Measurements from ENCODE around the gene KCMF1.

Gene KCMF1

DNA sequence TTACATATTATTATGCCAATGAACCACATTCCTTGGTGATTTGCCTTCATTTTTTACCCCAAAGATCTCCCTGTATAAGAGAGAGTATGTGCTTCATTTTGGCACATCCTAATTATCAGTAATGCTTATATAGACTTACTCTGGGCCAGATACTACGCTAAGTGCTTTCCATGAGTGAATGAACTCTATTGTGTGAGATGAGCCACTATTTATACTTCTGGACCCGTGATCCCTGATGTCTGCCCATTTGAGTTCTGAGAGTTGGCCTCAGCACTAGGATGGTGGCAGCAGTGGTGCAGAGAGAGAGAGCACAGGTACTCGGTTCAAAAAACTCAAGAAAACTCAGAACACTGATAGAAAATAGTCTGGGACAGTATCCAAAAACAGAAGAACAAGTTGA is 17.4 kb upstream of the KCMF1 start:
- intact Hi-C loops (cut with DNase I): no loop called here
- DNase-seq: no peak

DNA sequence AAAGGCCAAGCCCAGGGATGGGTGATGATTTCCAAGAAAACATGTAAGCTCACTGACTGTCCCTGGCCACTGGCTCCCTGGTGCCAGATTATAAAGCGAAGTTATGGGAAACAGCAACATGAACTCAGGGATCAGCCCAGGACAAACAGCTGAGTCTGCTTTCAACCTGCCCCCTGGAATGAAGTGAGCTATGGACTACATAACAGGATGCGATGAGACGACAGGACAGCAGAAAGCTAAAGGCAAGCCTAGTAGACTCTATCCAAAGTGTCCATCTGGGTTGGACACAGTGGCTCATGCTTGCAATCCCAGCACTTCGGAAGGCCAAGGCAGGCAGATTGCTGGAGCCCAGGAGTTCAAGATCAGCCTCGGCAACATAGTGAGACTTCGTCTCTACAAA is 16.6 kb upstream of the KCMF1 start:
- DNase-seq: no peak
- intact Hi-C loops (cut with DNase I): no loop called here

DNA sequence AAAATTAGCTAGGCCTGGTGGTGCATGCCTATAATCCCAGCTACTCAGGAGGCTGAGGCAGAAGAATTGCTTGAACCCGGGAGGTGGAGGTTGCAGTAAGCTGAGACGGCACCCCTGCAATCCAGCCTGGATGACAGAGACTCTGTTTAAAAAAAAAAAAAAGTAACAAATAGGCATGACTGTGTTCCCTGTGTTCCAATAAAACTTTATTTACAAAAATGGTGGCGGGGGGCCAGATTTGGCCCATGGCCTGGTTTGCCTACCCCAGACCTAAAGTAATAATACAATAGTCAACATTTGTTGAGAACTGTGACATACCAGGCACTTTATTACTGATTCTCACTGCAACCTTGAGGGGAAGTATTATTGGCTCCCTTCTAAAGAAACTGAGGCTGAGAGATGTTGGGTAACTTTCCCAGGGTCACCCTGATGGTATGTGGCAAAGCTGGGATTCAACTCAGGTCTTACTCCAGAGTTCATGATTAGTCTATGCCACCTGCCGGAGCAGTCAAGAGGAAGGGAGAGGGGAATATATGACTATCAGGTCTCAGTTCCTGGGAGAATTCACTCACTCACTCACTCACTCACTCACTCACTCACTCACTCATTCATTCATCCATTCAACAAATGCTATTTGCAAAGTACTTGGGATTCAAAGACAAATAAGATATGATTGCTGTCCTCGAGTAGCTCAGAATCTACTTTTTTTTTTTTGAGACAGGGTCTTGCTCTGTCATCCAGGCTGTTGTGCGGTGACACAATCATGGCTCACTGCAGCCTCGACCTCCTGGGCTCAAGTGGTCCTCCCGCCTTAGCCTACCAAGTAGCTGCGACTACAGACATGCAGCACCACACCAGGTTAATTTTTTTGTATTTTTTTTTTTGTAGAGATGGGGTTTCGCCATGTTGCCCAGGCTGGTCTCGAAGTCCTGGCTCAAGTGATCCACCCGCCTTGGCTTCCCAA is 14.3 kb upstream of the KCMF1 start:
- DNase-seq: no peak
- intact Hi-C loops (cut with DNase I): no loop called here

DNA sequence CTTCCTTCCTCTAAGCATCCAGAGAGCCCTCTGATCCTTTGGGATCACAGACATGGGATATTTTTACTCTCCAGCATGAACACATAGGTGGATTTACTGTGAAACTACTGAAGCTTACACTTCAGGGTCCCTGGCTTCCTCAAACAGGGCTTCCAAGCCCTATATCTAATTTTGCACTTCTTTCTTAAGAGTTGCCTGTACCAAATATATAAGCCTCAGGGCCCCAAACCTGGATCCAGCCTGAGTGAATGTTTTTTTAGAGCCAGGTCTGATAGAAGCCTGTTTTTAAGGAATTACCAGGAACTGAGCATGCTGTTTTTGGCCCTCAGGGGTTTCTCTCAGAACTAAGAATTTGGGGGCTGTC is 13.2 kb upstream of the KCMF1 start:
- intact Hi-C loops (cut with DNase I): no loop called here
- no peak for DNase-seq

DNA sequence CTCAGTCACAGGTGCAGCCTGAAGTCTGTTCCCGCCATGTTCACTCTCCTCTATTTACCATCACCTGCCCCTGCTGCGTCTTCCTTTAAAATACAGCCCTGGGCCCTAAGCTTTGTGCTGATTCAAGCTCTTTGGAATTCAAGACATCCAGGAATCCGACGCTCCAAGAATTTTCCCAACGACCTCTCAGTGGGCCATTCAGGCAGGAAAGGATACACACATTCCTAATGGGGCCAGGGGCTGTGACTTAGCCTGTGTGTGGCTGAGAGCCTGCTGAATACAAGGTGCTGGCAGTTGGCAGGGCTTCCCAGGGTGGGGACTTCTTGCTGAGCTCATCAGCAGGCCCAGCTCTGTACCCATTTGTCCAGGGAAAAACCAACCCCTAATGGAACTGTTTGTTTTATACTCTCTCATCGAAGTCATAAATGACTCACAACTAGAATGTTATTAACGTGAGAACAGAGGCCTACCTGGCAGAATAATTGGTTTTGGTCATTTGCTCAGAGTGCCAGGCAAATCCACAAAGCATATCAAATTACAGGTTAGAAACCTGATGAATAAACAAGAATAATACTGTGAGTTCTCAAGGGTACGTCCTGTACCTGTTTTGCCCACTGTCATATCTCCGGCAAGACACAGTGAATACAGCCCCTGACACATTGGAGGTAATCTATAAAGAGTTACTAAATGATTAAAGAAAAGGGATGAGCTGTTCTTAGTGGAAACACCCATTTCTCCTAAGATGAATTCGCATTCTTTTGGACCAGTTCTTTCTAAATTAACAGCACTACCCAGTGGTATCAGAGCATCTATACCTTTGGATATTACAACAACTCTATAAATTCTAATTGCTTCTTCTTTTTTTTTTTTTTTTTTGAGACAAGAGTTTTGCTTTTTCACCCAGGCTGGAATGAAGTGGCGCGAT is 12.6 kb upstream of the KCMF1 start:
- intact Hi-C loops (cut with DNase I): no loop called here
- DNase-seq: no peak

DNA sequence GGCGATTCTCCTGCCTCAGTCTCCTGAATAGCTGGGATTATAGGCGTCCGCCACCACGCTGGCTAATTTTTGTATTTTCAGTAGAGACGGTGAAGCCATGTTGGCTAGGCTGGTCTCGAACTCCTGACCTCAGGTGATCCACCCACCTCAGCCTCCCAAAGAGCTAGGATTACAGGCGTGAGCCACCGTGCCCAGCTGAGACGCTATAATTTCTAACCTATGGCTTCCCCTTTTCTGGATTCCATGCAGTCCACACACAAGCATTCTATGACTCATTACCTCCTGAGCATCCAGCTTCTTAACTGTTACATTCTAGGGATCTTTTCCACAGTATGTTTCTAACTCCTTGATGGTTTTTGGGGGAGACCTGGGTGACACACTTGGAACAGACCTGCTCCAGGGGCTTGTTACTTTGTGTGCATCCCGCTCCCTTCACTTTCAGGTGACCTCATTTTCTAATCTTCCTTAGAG is 11.8 kb upstream of the KCMF1 start:
- no peak for DNase-seq
- intact Hi-C loops (cut with DNase I): no loop called here

DNA sequence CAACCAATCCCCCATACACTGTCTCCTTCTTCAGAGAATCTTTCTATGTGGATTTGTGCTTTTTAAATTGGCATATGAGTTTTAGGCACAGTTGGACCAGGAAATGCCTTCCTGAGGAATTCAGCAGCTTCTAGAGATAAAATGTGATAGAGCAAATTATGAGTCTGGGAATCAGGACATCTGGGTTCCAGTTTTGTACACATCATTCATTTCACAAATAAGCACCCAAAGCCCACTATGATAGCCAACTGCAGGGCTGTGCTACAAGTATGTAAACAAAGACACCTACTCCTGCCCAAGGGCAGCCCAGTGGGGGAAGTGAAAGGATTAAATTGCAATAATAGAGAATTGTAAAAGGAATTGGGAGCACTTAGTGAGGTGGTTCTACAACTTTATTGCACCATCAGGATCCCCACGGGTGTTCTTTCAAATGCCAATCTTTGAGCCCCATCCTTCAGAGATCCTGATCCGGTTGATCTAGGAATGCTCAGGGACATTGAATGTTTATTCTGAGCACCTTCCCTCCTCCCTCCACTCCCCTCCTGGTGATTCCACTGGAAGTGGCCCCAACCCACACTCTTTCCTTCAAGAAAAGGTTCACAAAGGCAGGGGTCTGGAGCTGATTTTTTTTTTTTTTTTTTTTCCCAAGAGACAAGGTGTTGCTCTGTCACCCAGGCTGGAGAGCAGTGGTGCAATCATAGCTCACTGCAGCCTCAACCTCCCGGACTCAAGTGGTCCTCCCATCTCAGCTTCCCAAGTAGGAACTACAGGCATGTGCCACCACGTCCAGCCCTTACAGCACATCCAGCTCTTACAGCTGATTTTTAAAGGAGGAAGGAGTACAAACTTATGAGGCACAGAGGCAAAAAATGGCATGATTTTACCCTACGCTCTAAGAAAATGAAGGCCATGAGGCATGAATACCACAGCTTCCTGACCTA is 11.1 kb upstream of the KCMF1 start:
- intact Hi-C loops (cut with DNase I): no loop called here
- no peak for DNase-seq

DNA sequence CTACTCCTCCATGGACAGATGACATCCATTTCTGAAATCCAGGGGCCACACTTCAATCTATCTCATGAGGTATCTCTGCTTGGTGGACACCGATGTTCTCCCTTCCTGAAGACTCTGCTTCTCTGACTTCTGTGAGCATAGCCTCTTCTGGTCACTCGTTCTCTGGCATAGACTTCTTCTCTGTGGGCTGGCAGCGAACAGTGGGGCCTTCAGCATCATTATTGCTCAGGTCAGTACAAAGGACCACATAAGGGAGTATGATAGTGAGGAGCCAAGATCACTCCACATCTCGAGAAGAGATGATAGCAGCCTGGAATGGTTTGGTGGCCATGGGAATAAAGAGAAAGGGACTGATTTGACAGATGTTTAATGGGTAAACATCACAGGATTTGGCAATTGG is 8.0 kb upstream of the KCMF1 start:
- intact Hi-C loops (cut with DNase I): no loop called here
- DNase-seq: no peak

DNA sequence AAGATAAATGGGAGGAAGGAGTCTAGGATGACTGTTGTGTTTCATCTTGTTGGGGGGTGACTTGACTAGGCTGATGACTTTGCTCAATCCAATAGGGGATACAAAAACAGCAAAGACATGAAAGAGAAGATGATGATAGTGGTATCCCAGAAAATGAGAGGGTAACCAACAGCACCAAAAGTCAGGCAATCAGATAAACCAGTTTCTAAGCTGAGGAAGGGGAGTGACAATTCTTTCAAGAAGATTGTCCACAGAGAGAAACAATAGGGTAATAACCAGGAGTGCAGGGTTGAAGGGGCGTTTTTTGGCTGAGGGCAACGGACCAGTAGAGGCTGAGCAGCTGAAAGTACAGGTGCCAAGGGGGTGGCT is 7.7 kb upstream of the KCMF1 start:
- intact Hi-C loops (cut with DNase I): no loop called here
- DNase-seq: no peak

DNA sequence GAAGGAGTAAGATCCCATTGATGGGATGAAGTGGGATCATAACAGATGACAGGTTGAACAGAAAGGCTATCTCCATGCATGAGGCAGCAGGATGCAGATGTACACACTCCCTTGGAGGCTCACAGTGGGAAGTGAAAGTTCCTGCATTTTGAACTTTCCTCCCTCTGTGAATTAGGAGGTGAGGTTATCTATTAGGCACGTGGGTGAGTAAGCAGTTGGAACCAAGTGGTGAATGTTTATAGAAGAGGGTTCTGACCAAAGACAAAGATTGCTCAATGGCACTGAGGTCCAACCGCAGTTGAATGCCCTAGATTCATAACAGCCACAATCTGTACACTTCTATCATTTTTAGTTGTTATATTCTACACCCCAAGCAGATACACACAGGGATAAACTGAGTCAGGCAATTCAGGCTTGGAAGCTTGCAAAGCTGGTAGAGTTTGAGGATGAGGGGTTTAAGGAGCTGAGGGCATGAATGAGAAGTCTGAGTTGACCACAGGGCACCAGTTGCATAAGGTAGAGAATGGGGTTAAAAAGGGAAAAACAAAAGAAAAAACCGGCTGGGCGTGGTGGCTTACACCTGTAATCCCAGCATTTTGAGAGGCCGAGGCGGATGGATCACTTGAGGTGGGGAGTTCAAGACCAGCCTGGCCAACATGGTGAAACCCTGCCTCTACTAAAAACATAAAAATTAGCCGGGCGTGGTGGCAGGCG is 7.1 kb upstream of the KCMF1 start:
- intact Hi-C loops (cut with DNase I): no loop called here
- DNase-seq: no peak

DNA sequence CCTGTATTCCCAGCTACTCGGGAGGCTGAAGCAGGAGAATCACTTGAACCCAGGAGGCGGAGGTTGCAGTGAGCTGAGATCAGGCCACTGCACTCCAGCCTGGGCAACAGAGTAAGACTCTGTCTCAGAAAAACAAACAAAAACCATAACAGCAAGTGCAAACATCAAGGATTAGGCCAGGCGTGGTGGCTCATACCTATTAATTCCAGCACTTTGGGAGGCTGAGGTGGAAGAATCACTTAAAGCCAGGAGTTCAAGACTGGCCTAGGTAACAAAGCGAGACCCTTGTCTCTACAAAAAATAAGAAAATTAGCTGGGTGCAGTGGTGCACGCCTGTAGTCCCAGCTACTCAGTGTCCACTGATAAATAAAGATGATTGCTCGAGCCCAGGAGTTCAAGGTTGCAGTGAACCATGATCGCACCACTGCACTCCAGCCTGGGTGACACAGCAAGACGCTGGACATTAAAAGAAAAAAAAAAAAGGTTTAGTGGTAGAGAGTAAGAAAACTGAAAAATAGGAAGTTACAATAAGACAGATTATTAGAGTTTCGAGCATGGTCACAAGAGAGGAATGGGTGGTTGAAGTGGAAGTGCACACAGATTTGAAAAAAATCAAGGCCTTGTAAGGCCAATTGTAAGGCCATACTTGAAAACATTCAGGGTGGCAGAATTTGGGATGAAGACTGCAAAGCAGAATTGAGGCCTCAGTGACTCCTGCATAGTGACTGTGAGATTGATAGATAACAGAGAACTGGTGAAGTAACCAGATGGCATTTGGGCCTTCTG is 6.4 kb upstream of the KCMF1 start:
- intact Hi-C loops (cut with DNase I): no loop called here
- DNase-seq: no peak

DNA sequence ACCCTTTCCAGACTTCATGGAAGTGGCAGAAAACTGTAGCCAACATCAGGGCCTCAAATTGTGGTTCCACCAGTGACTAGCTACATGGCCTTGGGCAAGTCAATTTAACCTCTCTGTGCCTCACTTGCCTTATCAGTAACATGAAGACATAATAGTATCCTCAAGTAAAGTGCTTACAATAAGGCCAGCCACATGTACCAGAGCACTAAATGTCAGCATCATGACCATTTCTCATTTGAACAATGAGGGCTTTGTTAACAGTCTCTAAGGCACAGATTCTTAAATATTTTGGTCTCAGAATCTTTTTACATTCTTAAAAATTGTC is 5.8 kb upstream of the KCMF1 start:
- intact Hi-C loops (cut with DNase I): no loop called here
- DNase-seq: no peak

DNA sequence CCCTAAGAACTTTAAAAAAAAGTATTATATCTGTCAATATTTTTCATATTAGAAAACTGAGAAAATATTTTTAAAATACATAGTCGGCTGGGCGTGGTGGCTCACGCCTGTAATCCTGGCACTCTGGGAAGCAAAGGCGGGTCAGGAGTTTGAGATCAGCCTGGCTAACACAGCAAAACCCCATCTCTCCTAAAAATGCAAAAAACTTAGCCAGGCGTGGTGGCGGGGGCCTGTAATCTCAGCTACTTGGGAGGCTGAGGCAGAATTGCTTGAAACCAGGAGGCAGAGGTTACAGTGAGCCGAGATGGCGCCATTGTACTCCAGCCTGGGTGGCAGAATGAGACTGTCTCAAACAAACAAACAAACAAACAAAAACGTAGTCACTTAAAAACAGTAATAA is 5.1 kb upstream of the KCMF1 start:
- no peak for DNase-seq
- intact Hi-C loops (cut with DNase I): no loop called here

DNA sequence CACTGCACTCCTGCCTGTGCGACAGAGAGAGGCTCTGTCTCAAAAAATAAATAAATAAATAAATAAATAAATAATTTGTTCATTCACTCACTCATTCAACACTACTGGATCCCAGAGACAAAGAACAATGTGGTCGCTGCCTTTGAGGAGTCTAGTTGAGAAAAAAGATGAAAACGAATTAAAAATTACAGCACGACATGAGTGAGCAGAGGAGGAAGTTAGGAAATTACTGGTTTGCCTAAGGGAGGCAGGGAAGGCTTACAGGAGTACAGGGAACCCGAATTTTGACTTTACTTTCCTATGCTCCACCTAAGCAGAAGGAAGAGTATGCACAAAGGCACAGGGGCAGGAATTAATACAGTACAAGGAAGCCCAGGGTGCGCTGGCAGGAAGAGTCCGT is 4.2 kb upstream of the KCMF1 start:
- intact Hi-C loops (cut with DNase I): no loop called here
- DNase-seq: no peak

DNA sequence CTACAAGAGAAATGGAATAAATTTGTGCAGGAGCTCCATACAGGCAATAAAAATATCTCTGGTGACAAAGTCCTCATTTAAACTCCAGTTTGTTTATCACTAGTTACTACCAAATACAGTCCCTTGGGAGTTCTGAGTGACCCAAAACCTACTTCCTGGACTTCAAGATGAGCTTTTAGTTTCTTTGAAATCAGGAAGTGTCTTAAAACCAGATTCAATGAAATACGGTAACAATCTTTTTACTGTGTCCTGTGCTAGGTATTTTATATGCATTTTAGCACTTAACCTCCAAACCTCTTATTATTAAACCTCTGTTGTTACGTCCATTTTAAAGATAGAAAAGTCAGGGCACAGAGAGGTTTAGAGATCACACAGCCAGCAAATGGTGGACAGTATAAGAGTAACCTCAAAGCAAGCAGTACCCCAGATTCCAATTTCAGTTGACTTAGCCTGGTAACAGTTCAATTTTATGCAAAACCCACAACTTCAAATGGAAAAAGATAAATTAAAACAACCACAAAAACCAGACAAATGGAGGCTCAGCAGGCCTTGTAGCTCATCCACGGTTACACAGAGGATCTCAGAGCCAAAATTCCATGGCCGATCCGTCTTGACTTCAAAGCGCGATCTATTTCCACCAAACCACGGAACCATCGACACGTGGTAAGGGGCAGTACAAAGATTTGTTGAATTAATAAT is 1.3 kb upstream of the KCMF1 start:
- peak in 1 of 10 donors; percentile 3 for DNase-seq
- intact Hi-C loops (cut with DNase I): no loop called here

DNA sequence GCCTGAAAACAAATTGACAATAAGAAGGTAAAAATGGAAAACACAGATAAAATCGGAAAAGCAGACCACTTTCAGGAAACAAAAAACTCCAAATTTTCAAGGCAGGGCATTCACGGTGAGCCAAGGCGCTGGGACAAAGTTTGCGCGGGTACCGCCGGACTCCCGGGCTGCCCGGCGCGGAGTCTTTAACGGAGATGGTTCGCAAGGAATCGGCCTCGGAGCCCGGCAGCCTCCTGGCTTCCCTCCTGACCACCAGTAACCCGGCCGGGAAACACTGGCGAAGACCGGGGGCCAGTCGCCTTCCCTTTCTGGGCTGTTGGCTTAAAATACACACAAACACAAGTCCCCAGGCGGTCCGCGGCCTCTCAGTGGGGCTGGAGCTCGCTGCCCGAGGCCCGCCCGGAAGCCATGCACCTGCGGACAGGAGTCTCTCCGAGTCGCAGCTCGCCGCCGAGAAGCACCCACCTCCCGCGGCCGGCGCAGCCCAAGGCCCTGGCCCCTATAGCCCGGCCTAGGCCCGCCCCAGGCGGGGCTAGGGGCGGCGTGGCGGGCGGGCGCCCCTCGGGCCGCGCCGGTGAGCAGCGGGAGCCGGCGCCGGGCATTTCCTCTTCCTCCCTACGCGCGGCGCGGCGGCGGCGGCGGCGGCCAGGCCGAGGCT is 622 bp upstream of the KCMF1 start:
- DNase-seq: peak; percentile 36 to 93 (median 53)
- intact Hi-C loops (cut with DNase I): no loop called here

DNA sequence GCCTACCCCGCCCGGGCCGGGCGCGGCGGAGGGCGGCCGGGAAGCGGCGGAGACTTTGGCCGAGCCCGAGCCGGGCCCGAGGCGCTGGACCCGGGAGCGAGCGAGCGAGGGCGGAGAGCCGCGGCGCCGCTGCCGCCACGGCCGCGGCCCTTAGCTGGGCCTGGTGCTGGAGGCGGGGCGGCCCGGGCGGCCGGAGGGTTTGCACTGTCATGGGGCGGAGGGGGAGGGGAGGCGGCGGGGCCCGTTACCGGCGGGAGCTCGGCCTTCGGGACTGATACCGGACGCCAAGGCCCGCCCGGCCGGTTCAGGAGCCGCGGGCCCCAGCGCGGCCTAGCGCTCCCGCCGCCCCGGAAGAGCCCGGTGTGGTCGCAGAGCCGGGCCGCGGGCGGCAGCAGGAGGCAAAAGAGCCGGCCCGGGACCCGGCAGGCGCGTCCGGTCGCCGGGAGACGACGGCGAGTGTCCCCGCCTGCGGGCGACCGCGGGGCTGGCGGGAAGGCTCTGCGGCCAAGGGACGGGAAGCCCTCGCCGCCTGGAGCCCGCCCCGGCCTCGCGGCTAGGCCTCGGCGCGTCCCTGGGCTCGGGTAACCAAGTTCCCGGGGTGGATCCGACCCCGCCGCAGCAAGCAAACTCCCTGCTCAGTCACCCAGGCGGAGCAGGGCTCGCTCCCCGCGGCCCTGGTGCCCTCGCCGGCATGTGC is 697 bp downstream of the KCMF1 start:
- intact Hi-C loops (cut with DNase I): no loop called here
- peak in 9 of 10 donors; percentile 21 to 89 (median 33) for DNase-seq
